ENCODE results near the gene PIK3IP1.
A peak's percentile ranks its signal among the peaks of the same experiment; 100 is the strongest.
"Not testable (repeated sequence)": the region's sequence is repeated elsewhere in the genome, so short reads cannot be mapped to it uniquely, and the experiment has no call there.

Gene PIK3IP1

DNA sequence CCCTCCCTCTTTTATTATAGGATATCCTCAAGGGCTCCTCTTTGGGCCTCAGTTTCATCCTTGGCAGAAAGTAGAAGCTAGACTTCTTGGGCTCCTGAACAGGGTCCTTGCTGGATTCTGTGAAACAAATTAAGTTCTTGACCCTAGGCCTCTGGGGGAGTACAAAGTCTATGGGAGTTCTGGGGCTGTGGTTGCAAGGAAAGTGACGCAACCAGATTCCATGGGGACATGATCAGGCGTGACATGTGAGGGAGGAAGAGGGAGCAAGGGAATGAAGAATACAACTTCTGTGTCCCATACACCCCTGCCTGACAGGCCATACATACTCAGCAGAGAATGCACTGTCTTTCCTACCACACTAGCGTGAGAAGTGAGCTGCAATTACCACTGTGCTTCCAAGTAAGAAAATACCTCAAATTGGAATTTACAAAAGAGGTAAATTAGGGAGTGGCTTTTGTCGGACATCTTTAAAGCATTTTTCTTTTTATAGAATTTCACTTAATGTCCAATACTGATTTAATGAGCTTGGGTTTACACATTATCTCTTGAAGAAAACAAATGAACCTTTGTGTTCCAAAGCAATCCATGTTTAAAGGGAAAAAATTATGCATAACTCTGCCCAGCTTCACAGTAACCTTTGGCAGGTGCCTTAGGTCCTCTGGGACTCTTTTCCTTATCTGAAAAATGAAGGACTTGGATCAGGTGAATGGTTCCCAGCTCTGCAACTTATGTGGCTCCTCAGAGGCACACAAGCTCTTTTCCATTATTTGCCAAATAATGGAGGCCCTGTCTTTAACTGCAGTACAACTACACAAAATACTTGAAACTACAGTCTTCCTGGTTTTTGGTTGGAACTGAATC, 41.3 kb downstream of the PIK3IP1 start:
- DNase-seq (ENCODE audit: low read depth in 1 of 2, low spot score in 1 of 2) = no peak

GRCh38 chr22:31248965-31249958, 43.0 kb downstream of the PIK3IP1 start:
- no peak for DNase-seq (ENCODE audit: low read depth in 1 of 2, low spot score in 1 of 2)

DNA sequence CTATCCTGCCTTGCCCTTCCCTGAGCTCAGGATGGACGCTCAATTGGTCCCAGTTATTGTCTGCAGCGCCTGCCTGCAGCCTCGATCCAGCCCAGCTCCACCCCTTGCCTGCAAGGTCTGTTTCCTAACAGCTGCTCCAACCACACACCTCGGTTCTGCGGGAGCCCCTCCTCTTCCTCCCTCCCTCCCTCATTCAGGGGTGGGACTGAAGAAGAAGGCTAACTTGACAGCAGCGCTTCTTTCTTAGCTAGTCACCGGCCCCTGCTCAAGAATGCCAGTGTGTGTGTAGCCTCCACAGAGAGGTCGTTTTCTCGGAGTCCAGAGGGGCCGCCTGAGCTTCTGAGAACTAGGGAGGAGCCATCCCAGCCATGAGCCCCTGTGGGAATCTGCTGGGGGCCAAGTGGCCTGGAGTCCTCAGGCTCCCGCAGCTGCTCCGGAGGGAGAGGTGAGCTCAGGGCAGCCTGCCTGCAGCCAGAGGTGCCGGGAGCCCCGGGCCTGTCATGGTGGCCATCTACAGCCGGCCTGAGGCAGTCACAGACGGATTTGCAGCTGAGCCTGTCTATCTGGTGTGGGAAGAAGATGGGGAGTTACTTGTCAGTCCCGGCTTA, 44.0 kb downstream of the PIK3IP1 start:
- peak; percentile 40 to 44 for DNase-seq (ENCODE audit: low read depth in 1 of 2, low spot score in 1 of 2)

DNA sequence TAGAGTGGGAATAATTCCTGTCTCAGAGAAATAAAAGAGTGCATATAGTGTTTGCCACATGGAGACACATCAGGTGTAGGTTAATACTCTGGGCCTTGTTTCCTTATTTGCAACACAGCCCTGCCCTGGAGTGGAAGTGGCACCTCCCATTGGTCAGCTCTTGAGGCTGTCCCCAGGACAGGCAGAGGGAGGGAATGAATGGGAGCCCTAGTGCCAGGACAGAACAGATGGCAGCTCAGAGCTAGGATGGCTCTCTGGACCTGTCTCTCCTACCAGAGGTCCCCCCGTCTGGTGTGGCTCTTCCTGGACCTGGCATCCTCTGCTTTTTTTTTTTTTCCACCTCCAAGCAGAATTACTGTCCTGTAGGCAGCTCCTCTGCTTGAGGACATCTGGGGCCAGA, 44.6 kb downstream of the PIK3IP1 start:
- DNase-seq (ENCODE audit: low read depth in 1 of 2, low spot score in 1 of 2) = no peak

- no peak for DNase-seq (ENCODE audit: low read depth in 1 of 2, low spot score in 1 of 2)
Measured at GRCh38 chr22:31246687-31247086, 45.6 kb downstream of the PIK3IP1 start.

DNA sequence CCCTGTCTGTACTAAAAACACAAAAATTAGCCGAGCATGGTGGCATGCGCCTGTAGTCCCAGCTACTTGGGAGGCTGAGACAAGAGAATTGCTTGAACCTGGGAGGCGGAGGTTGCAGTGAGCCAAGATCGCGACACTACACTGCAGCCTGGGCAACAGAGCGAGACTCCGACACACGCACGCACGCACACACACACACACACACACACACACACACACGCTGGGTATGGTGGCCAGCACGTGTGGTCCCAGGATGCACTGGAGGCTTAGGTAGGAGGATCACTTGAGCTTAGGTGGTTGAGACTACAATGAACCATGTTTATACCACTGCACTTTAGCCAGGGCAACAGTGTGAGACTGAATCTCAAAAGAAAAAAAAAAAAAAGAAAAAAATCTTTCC, 46.3 kb downstream of the PIK3IP1 start:
- not testable (repeated sequence) for DNase-seq (ENCODE audit: low read depth in 1 of 2, low spot score in 1 of 2)

- DNase-seq (ENCODE audit: low read depth in 1 of 2, low spot score in 1 of 2) = no peak
Measured at GRCh38 chr22:31244943-31245451, 47.3 kb downstream of the PIK3IP1 start.

DNA sequence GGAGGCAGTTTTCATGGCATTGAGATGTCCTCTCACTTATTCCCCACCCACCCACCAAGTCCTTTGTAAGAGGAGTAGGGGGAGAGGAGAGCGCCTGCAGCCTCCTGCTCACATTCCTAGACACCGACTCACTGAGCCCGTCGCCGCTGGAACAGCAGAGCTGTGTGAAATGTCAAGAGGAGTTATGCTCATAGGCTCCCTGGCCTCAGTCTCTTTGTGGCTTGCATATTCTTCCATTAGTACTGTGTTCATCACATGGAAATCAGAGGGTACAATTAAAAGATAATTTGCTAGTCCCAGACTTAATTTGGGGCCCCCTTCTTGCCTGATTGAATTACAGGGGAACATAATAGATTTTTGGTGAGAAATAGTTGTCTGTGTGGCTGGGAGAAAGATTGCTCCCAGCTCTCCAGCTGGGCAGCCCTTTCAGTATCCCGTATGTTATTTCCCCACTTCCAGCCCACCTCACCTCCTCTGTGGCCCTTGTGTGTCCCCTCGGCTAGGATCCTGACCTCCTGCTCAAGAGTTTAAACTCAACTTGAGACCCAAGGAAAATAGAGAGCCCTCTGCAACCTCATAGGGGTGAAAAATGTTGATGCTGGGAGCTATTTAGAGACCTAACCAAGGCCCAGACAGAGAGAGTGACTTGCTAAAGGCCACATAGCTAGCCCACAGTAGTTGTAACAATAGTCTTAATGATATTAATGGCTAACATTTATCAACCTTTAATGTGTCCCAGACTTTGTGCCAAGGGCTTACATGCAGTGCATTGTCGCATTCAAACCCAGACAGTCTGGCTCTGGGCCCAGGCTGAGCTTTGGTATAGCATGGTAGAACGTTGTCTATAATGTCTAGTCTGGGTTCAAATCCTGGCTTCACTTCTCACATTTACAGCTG, 48.0 kb downstream of the PIK3IP1 start:
- DNase-seq (ENCODE audit: low read depth in 1 of 2, low spot score in 1 of 2) = no peak

GRCh38 chr22:31243339-31244045, 48.8 kb downstream of the PIK3IP1 start:
- DNase-seq (ENCODE audit: low read depth in 1 of 2, low spot score in 1 of 2) = no peak

- no peak for DNase-seq (ENCODE audit: low read depth in 1 of 2, low spot score in 1 of 2)
Measured at GRCh38 chr22:31241936-31242335, 50.4 kb downstream of the PIK3IP1 start.

GRCh38 chr22:31241200-31241599, 51.1 kb downstream of the PIK3IP1 start:
- no peak for DNase-seq (ENCODE audit: low read depth in 1 of 2, low spot score in 1 of 2)

DNA sequence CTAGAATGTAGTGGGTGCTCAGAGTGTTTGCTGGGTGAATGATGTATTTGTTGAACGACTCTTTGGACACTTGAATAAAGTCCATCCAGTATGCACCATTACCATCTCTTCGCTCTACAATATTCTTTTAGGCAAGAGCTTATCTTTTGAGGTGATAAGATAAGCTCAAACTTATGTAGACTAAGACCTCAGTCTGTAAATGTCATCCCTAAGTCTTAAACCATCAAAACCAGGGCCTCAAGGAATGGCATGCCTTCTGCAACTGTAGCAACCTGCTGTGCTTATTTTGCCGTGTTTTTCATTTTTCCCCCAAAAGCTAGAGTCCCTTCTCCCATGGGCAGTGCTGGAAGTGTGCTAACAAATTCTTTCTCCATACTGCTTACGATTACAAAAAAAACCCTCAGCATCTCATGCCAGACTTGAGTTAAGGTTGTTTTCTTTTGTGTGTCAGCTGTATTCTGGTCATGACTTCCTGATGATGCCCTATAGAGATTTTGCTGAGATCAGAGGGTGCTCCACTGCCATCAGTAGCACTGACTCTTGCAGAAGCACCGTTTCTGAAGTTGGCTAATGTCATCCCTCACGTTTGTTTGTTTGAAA, 52.4 kb downstream of the PIK3IP1 start:
- DNase-seq (ENCODE audit: low read depth in 1 of 2, low spot score in 1 of 2) = no peak

GRCh38 chr22:31238057-31238456, 54.2 kb downstream of the PIK3IP1 start:
- no peak for DNase-seq (ENCODE audit: low read depth in 1 of 2, low spot score in 1 of 2)

DNA sequence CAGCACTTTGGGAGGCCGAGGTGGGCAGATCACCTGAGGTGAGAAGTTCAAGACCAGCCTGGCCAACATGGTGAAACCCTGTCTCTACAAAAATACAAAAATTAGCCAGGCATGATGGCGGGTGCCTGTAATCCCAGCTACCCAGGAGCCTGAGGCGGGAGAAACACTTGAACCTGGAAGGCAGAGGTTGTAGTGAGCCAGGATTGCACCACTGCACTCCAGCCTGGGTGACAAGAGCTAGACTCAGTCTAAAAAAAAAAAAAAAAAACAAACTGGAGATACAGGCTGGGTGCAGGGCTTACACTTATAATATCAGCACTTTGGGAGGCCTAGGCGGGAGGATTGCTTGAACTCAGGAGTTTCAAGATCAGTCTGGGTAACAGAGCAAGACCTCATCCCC, 56.2 kb downstream of the PIK3IP1 start:
- DNase-seq (ENCODE audit: low read depth in 1 of 2, low spot score in 1 of 2) = not testable (repeated sequence)

DNA sequence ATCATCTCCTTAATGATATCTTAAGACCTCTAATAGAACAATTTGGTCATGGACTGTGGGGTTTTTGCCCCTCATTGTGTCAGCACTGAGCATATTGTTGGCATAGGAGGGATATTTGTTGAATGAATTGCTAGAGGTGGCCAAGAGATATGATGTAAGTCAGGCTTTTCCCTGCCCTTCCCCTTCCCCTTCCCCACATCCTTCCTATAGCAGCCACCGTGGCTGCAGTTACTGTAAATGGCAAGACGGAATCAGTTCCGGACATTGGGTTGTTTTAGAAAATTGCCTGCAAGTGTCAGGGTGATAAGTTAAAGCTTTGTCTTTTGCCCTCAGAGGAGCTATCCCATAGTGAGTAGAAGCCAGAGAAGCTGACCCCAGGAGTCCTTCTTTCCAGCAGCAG, 57.2 kb downstream of the PIK3IP1 start:
- no peak for DNase-seq (ENCODE audit: low read depth in 1 of 2, low spot score in 1 of 2)

DNA sequence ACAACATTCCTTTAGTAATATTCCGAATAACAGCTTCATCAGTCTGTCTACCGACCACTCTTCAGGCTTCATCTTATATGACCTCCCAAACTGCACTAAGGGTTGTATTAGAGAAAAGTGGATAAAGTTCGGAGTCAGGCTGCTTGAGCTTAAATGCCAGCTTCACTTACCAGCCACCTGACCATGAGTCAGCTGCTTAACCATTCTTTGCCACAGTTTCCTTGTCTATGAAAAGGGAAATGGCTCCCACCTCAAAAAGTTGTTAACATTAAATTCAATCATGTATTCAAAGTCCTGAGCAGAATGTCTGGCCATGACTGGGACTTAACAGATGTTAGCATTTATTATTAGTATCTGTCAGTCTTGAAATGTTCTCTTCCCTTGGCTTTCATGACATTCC, 59.3 kb downstream of the PIK3IP1 start:
- no peak for DNase-seq (ENCODE audit: low read depth in 1 of 2, low spot score in 1 of 2)

Data from stimulated activated CD4-positive, alpha-beta T cell treated with anti-CD3 and anti-CD28 coated beads, Interleukin-15, amount 100 ng/mL, for 1 hour (primary cell).